Measurements from ENCODE around the gene TNKS2.
A peak's percentile ranks its signal among the peaks of the same experiment; 100 is the strongest.
"Not testable (repeated sequence)": the region's sequence is repeated elsewhere in the genome, so short reads cannot be mapped to it uniquely, and the experiment has no call there.

The TNKS2 gene

DNA sequence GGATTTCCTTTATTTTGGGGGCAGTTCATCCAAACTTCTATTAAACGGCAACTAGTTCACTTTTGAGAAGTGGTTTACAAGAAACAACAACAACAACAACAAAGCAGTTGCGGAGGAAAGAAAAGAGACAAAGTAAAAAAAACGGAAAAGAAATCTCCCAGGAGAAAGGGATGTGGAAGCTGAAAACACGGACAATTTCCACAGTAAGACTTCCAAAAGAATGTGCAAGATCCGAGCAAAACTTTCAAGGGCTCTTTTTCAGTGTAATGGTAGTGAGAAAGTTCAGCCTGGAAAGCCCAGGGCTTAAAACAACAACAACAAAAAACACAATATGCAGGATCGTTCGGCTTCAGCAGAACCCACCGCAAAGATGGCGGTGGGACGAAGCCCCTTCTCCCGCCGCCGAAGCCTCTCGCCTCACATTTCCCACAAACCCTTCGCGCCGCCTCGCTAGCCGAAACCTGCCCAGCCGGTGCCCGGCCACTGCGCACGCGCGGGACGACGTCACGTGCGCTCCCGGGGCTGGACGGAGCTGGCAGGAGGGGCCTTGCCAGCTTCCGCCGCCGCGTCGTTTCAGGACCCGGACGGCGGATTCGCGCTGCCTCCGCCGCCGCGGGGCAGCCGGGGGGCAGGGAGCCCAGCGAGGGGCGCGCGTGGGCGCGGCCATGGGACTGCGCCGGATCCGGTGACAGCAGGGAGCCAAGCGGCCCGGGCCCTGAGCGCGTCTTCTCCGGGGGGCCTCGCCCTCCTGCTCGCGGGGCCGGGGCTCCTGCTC, at the start of gene TNKS2:
TSS of gene TNKS2 (plus strand) at position 553 of the 775 bp plus-strand sequence. CDS start 265 bp downstream, outside the sequence.
- H3K9me3 ChIP-seq: no peaks in the 10 kb centered on the region
- H3K36me3 ChIP-seq: no peaks in the 10 kb centered on the region
- H3K4me1 ChIP-seq: peaks cover 0 to 35% (median 28%) of the 10 kb centered on the region in 4 donors
- TF ChIP-seq, protein P1, sequence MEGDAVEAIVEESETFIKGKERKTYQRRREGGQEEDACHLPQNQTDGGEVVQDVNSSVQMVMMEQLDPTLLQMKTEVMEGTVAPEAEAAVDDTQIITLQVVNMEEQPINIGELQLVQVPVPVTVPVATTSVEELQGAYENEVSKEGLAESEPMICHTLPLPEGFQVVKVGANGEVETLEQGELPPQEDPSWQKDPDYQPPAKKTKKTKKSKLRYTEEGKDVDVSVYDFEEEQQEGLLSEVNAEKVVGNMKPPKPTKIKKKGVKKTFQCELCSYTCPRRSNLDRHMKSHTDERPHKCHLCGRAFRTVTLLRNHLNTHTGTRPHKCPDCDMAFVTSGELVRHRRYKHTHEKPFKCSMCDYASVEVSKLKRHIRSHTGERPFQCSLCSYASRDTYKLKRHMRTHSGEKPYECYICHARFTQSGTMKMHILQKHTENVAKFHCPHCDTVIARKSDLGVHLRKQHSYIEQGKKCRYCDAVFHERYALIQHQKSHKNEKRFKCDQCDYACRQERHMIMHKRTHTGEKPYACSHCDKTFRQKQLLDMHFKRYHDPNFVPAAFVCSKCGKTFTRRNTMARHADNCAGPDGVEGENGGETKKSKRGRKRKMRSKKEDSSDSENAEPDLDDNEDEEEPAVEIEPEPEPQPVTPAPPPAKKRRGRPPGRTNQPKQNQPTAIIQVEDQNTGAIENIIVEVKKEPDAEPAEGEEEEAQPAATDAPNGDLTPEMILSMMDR (IDR thresholded peaks at IDR 0.05): no peak
- intact Hi-C loops (cut with DNase I; ENCODE audit: low total_unique reads): no loop called here
- H3K27ac ChIP-seq: peak within 1 kb of the TSS; percentile 92 to 99
- peak within 1 kb of the TSS; percentile 90 to 93 for H3K4me3 ChIP-seq
- peak; percentile 92 to 97 for DNase-seq
- no peaks in the 10 kb centered on the region for H3K27me3 ChIP-seq

DNA sequence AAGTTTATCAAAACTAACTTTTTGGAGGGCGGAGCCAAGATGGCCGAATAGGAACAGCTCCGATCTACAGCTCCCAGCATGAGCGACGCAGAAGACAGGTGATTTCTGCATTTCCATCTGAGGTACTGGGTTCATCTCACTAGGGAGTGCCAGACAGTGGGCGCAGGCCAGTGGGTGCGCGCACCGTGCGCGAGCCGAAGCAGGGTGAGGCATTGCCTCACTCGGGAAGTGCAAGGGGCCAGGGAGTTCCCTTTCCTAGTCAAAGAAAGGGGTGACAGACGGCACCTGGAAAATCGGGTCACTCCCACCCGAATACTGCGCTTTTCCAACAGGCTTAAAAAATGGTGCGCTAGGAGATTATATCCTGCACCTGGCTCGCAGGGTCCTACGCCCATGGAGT, 48.6 kb upstream of the TNKS2 start:
- not testable (repeated sequence) for H3K36me3 ChIP-seq

GRCh38 chr10:91756286-91756685, 41.9 kb upstream of the TNKS2 start:
- TF ChIP-seq, protein P1 (IDR thresholded peaks at IDR 0.05): no peak
- Histone ChIP-seq H3K4me1 (no peaks in the 10 kb centered on the region), H3K4me3 (no peak overlapping the region), H3K27ac (no peak overlapping the region), H3K27me3 (no peaks in the 10 kb centered on the region), H3K36me3 (no peaks in the 10 kb centered on the region), H3K9me3 (no peaks in the 10 kb centered on the region)
- no peak for DNase-seq
- intact Hi-C loops (cut with DNase I; ENCODE audit: low total_unique reads): no loop called here

More for the DNA sequence above, 48.6 kb upstream of the TNKS2 start:
- H3K4me3 ChIP-seq; DNase-seq; H3K4me1 ChIP-seq; H3K9me3 ChIP-seq; H3K27ac ChIP-seq; H3K27me3 ChIP-seq; intact Hi-C loops (cut with DNase I; ENCODE audit: low total_unique reads): not testable (repeated sequence)

DNA sequence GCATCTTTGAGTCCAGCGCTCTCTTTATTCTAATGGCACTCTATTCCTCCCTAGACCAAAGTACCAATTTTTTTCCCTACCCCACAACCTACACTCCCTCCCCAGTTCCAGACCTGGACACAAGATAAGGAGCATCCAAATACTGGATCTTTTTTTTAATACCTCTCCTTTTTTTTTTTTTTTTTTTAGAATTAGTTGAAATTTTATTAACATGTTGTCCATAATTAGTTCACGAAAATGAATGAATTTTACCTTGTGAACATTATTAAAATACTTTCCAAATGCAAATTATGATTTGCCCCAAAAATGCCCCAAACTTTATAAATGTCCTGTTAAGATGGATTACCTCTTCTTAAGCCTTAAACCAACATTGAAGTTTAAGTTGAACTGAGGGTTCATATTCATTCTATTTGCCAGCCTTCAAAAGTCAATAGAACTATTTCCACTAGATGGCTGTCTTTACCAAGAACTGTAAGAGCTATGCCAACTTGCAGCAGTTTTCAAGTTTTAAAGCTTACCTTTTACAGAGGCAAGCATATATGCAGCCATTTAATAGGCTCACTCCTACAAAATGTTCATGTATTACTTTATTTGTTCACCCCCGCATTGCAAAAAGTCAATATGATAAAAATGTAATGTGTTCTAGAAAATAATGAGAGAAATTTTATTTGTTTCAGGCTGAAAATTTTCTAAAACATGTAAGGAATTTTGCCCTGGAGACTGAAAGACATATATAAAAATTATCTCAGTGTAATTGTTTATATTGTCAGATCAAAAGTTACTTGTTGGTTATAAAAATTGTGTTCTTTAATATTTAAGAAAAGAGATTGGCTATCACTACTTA, 39.7 kb upstream of the TNKS2 start:
- H3K4me1 ChIP-seq: no peaks in the 10 kb centered on the region
- no peaks in the 10 kb centered on the region for H3K27me3 ChIP-seq
- intact Hi-C loops (cut with DNase I; ENCODE audit: low total_unique reads): no loop called here
- TF ChIP-seq, protein P1 (IDR thresholded peaks at IDR 0.05): peak; percentile 54 to 66
- no peak overlapping the region for H3K4me3 ChIP-seq
- H3K27ac ChIP-seq: no peak overlapping the region
- no peak for DNase-seq
- no peaks in the 10 kb centered on the region for H3K9me3 ChIP-seq
- no peaks in the 10 kb centered on the region for H3K36me3 ChIP-seq

DNA sequence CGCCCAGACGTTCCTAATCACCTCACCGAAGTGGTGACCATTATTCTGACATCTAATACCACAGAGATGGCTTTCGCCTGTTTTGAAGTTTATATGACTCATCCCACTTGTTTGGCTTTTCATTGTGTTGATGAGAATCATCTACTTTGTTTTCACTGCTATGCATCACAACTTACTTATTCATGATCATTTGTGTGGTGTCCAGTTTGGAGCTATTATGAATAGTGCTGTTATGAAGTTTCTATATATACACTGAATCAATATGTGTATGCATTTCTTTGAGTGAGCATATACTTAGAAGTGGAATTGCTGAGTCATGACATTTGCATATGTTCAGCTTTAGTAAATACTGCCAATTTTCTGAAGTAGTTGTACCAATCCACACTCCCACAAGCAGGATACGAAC, 38.6 kb upstream of the TNKS2 start:
- DNase-seq: no peak
- H3K4me1 ChIP-seq: no peaks in the 10 kb centered on the region
- H3K9me3 ChIP-seq: no peaks in the 10 kb centered on the region
- TF ChIP-seq, protein P1 (IDR thresholded peaks at IDR 0.05): no peak
- no peaks in the 10 kb centered on the region for H3K36me3 ChIP-seq
- H3K4me3 ChIP-seq: no peak overlapping the region
- H3K27me3 ChIP-seq: no peaks in the 10 kb centered on the region
- no peak overlapping the region for H3K27ac ChIP-seq
- intact Hi-C loops (cut with DNase I; ENCODE audit: low total_unique reads): no loop called here

DNA sequence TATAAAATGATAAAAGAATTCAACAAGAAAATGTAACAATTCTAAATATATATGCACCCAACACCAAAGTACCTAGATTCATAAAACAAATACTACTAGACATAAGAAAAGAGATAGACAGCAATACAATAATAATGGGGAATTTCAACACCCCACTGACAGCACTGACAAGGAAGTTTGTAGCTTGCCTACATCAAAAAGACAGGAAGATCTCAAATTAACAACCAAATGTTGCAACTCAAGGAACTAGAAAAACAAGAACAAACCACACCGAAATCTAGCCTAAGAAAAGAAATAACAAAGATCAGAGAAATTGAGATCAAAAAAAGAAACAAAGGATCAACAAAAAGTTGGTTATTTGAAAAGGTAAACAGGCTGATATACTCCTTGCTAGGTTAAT, 36.5 kb upstream of the TNKS2 start:
- intact Hi-C loops (cut with DNase I; ENCODE audit: low total_unique reads): loop anchor here (10.0 kb wide), 1 partner anchor 143 kb away; the partner anchor contains the start of gene FGFBP3
- TF ChIP-seq, protein P1 (IDR thresholded peaks at IDR 0.05): no peak
- DNase-seq: no peak
- Histone ChIP-seq H3K36me3 (no peaks in the 10 kb centered on the region), H3K27ac (no peak overlapping the region), H3K9me3 (no peaks in the 10 kb centered on the region), H3K4me1 (no peaks in the 10 kb centered on the region), H3K4me3 (no peak overlapping the region), H3K27me3 (no peaks in the 10 kb centered on the region)

Data from tibial artery (tissue), 4 donors.